BLaER1 (cell line): Measurements from ENCODE around the gene DDX41.

ENCODE experiments used
- H3K27ac ChIP-seq: shearing (Covaris generic); formaldehyde crosslinking; 2 replicates; pipeline ENCODE4 v1.8.1; 2022
- H3K27me3 ChIP-seq: shearing (Covaris generic); formaldehyde crosslinking; 2 replicates; pipeline ENCODE4 v1.8.1; 2022
- H3K36me3 ChIP-seq: shearing (Covaris generic); formaldehyde crosslinking; 2 replicates; pipeline ENCODE4 v1.8.1; 2022
- H3K4me1 ChIP-seq: shearing (Covaris generic); formaldehyde crosslinking; 2 replicates; pipeline ENCODE4 v1.8.1; 2022
- H3K4me2 ChIP-seq: shearing (Covaris generic); formaldehyde crosslinking; 2 replicates; pipeline ENCODE4 v1.8.1; 2022
- H3K4me3 ChIP-seq: shearing (Covaris generic); formaldehyde crosslinking; 2 replicates; pipeline ENCODE4 v1.8.1; 2022
- H3K9ac ChIP-seq: shearing (Covaris generic); formaldehyde crosslinking; 2 replicates; pipeline ENCODE4 v1.8.1; 2022
- H3K9me3 ChIP-seq: shearing (Covaris generic); formaldehyde crosslinking; 2 replicates; pipeline ENCODE4 v1.8.1; 2022
- H4K20me1 ChIP-seq: shearing (Covaris generic); formaldehyde crosslinking; 2 replicates; pipeline ENCODE4 v1.8.1; 2022
- Cebpa-rat ChIP-seq: shearing (Covaris generic); IDR thresholded peaks from 2 replicates; pipeline ENCODE4 v1.8.1; 2022

Gene DDX41

DNA sequence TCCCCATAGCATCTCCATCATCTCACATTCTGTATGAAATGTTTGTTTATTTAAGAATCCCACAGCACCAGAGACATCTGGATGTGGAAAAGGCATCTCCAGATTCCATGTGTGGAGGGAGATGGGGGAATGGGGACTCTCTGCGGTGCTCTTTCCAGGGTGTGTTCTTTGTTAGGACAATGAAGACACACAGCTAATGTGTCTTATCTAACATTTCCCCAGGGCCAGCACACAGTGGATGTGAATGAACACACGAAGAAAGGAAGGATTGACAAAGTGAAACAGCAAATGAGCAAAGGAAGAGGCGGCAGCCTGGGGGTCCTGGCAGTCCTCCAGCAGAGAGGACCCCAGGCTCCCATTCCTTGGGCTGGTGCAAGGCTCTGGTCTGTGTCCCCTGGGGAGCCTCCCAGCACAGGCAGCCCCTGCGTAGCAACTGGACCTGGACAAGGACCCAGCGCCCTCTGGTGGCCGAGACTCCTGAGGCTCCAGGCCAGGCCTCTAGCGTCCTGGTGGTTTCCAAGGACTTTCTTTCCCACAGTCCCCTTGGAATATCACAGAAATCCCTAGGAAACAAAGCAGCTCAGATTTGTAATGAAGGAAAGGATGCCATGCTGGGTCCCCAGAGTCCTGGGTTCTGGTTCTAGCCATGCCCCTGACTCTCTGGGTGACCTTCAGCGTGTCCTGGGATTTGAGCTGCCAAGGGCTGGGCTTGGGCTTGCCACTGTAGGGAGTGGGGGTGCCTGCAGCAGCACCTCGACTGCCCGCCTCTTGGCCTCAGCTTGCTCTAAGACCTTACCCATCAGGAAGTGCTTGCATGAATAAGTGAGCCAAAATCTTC lies 15.9 kb downstream of the DDX41 start:
- H3K9ac ChIP-seq: peak overlapping the region; percentile 71
- H3K36me3 ChIP-seq: peaks cover 35% of the 10 kb centered on the region
- peak overlapping the region; percentile 72 for H3K27ac ChIP-seq
- no peak overlapping the region for H3K4me3 ChIP-seq
- H4K20me1 ChIP-seq: peaks cover 63% of the 10 kb centered on the region
- H3K27me3 ChIP-seq: no peaks in the 10 kb centered on the region
- no peaks in the 10 kb centered on the region for H3K9me3 ChIP-seq
- H3K4me2 ChIP-seq: peak overlapping the region; percentile 98
- TF ChIP-seq Cebpa-rat: no peak
- peaks cover 89% of the 10 kb centered on the region for H3K4me1 ChIP-seq

DNA sequence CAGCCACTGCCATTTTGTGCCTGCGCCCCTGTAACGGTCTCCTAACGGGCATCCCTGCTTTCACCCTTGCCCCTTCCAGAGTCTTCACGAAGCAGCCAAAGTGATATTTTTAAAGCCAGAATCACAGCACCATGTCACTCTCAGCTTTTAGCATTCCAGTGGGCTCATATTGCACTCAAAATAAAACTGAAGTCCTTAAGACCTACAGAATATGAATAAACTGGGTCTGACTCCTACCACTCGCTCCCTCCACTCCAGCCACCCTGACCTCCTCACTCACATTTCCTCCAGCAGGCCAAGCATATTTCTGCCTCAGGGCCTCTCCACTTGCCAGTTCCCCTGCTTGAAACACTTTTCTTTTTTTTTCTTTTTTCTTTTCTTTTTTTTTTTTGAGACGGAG lies 16.9 kb downstream of the DDX41 start:
- H3K4me3 ChIP-seq: no peak overlapping the region
- no peak for TF ChIP-seq Cebpa-rat
- H3K9me3 ChIP-seq: no peaks in the 10 kb centered on the region
- H3K27me3 ChIP-seq: no peaks in the 10 kb centered on the region
- H3K36me3 ChIP-seq: peaks cover 25% of the 10 kb centered on the region
- H3K27ac ChIP-seq: peak overlapping the region; percentile 1; the same call in 1 of the 2 replicates
- H3K9ac ChIP-seq: no peak overlapping the region; the same call in 1 of the 2 replicates
- H3K4me1 ChIP-seq: peaks cover 89% of the 10 kb centered on the region
- H3K4me2 ChIP-seq: peak overlapping the region; percentile 98
- peaks cover 63% of the 10 kb centered on the region for H4K20me1 ChIP-seq

- Histone ChIP-seq H4K20me1 (peaks cover 63% of the 10 kb centered on the region), H3K4me2 (peak overlapping the region; percentile 98), H3K9me3 (no peaks in the 10 kb centered on the region), H3K4me1 (peaks cover 89% of the 10 kb centered on the region), H3K27me3 (no peaks in the 10 kb centered on the region), H3K4me3 (peak overlapping the region; percentile 85), H3K9ac (peak overlapping the region; percentile 69), H3K36me3 (peaks cover 16% of the 10 kb centered on the region), H3K27ac (peak overlapping the region; percentile 61)
- TF ChIP-seq Cebpa-rat: peak; percentile 97
Measured at GRCh38 chr5:177498013-177498787, 18.6 kb downstream of the DDX41 start.

- H3K36me3 ChIP-seq: peaks cover 16% of the 10 kb centered on the region
- H3K27me3 ChIP-seq: no peaks in the 10 kb centered on the region
- H3K4me2 ChIP-seq: peak within 1 kb of the TSS; percentile 98
- H3K4me1 ChIP-seq: peaks cover 89% of the 10 kb centered on the region
- peak within 1 kb of the TSS; percentile 85 for H3K4me3 ChIP-seq
- H3K9me3 ChIP-seq: no peaks in the 10 kb centered on the region
- TF ChIP-seq Cebpa-rat: no peak
- peaks cover 63% of the 10 kb centered on the region for H4K20me1 ChIP-seq
- H3K27ac ChIP-seq: peak within 1 kb of the TSS; percentile 84
- peak within 1 kb of the TSS; percentile 85 for H3K9ac ChIP-seq
Measured at GRCh38 chr5:177497292-177498012, 19.3 kb downstream of the DDX41 start, which contains the start of gene PDLIM7. Gene PDLIM7, minus strand, starts transcription at chr5:177497604. Its CDS starts 1,092 bp downstream, at chr5:177496512.

GRCh38 chr5:177496727-177497291 lies 20.0 kb downstream of the DDX41 start:
- Histone ChIP-seq H3K36me3 (peaks cover 21% of the 10 kb centered on the region), H4K20me1 (peaks cover 61% of the 10 kb centered on the region), H3K4me2 (peak overlapping the region; percentile 98), H3K4me3 (peak overlapping the region; percentile 85), H3K27me3 (no peaks in the 10 kb centered on the region), H3K9me3 (no peaks in the 10 kb centered on the region), H3K27ac (peak overlapping the region; percentile 84), H3K9ac (peak overlapping the region; percentile 85), H3K4me1 (peaks cover 88% of the 10 kb centered on the region)
- no peak for TF ChIP-seq Cebpa-rat

DNA sequence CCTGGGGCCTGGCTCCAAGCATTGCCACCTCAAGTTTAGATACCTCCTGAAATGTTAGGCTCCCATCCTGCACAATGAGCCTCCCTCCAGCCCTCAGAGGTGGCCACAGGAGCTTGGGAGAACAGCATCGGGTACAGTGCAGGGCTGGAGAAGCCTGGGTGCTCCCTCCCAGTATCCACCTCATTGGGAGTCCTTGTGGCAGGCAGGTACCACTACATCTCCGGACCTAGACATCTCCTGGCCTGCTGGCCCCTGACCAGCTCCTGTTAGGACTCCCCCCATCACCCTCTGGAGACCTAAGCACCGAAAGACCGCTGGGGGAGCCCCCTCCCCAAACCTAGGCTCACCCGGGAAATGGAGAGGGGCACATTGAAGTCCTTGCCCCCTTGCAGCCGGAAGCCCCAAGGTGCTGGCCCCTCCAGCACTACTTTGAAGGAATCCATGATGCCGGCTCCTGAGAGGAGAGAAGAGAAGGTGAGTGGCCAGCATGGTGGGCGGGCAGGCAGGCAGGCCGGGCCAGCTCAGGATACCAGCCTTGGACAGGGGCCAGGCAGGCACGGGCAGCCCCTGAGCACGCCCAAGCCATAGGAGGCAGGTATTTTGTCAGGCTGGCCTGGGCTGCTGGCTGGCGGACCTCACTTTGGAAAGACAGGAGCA lies 20.6 kb downstream of the DDX41 start:
- Histone ChIP-seq H3K9ac (peak overlapping the region; percentile 85), H3K27ac (peak overlapping the region; percentile 84)

GRCh38 chr5:177495243-177496060 lies 21.3 kb downstream of the DDX41 start:
- Histone ChIP-seq H3K4me2 (peak overlapping the region; percentile 98), H3K9ac (peak overlapping the region; percentile 85), H4K20me1 (peaks cover 61% of the 10 kb centered on the region), H3K27me3 (no peaks in the 10 kb centered on the region), H3K27ac (peak overlapping the region; percentile 84), H3K9me3 (no peaks in the 10 kb centered on the region), H3K4me3 (peak overlapping the region; percentile 85), H3K36me3 (peaks cover 32% of the 10 kb centered on the region), H3K4me1 (peaks cover 86% of the 10 kb centered on the region)
- no peak for TF ChIP-seq Cebpa-rat

More for the DNA sequence above, 20.6 kb downstream of the DDX41 start:
- peaks cover 86% of the 10 kb centered on the region for H3K4me1 ChIP-seq
- peaks cover 58% of the 10 kb centered on the region for H4K20me1 ChIP-seq
- H3K36me3 ChIP-seq: peaks cover 26% of the 10 kb centered on the region
- H3K27me3 ChIP-seq: no peaks in the 10 kb centered on the region
- TF ChIP-seq Cebpa-rat: no peak
- peak overlapping the region; percentile 98 for H3K4me2 ChIP-seq
- no peaks in the 10 kb centered on the region for H3K9me3 ChIP-seq
- H3K4me3 ChIP-seq: peak overlapping the region; percentile 85
